ENCODE measurements around the gene ANKRD65.
A peak's percentile ranks its signal among the peaks of the same experiment; 100 is the strongest.

ANKRD65 gene

DNA sequence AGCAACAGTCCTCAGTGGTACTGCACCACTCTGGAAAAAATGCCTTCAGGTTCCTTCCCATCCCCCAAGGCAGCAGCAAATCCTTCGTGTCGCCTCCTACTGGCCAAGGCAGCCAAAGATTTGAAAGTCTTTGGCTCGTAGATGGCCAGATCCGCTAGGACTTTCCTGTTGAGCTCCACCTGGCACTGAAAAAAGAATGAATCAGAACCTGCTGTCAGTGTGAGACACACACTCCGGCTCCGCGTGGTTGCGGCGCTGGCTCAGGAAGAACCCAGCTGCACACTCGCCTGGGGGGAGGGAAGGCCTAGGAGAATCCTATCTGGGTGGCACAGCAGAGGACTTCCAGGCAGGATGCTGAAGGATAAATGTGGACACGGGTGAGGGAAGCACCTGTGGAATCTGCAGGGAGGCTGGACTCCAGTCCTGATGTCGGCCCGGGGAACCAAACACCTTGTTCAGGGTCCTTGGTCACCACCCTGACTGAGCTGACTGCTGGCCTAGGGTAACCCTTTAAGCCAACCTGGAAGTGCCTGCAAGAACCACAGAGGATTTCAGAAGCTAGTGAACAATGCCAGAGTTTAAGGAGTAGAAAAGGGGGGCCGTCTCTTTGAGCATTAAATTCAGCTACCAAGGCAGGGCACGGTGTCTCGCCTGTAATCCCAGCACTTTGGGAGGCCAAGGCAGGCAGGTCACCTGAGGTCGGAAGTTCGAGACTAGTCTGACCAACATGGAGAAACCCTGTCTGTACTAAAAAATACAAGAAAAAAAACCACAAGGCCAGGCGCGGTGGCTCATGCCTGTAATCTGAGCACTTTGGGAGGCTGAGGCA, 18.8 kb downstream of the ANKRD65 start:
- WGBS (ENCODE audit: insufficient coverage) = 89% methylated on average over 15 of the region's 20 CpGs
- Histone ChIP-seq H3K36me3 (ENCODE audit: control insufficient read depth in 4 of 4, insufficient read depth in 4 of 4, low read length in 3 of 4) (peaks cover 5 to 61% (median 37%) of the 10 kb centered on the region in 4 experiments), H3K27ac (ENCODE audit: insufficient read depth in 1 of 2, low read depth in 1 of 2, low read length in 2 of 2, poor library complexity in 1 of 2, severe bottlenecking in 2 of 2) (no peak overlapping the region), H3K27me3 (replicated peaks in 2 of 5; ENCODE audit: control insufficient read depth in 4 of 5, insufficient read depth in 5 of 5, low read length in 4 of 5) (no peaks in the 10 kb centered on the region), H3K4me3 (ENCODE audit: control insufficient read depth in 1 of 7, extremely low read depth in 1 of 7, insufficient read depth in 4 of 7, low read depth in 2 of 7, low read length in 6 of 7) (no peak overlapping the region), H3K9me3 (ENCODE audit: control extremely low read depth in 1 of 5, control insufficient read depth in 4 of 5, insufficient read depth in 2 of 5, low read depth in 1 of 5, low read length in 4 of 5) (no peaks in the 10 kb centered on the region), H3K4me1 (ENCODE audit: control extremely low read depth in 1 of 4, control insufficient read depth in 4 of 4, insufficient read depth in 4 of 4, low read length in 3 of 4) (peaks cover 0 to 44% (median 39%) of the 10 kb centered on the region in 4 experiments)
- ChIA-PET CTCF (interaction anchor here (0.8 to 1.9 kb wide), 9 partner anchors 10 to 102 kb away, joined by 3 to 8 read pairs (median 4); no protein-coding TSS in a partner anchor), POLR2A (interaction anchor here (0.6 to 0.9 kb wide), 2 partner anchors 20 to 50 kb away, joined by 3 to 4 read pairs; no protein-coding TSS in a partner anchor)
- DNase-seq = peak; percentile 48 to 74 (median 67)

DNA sequence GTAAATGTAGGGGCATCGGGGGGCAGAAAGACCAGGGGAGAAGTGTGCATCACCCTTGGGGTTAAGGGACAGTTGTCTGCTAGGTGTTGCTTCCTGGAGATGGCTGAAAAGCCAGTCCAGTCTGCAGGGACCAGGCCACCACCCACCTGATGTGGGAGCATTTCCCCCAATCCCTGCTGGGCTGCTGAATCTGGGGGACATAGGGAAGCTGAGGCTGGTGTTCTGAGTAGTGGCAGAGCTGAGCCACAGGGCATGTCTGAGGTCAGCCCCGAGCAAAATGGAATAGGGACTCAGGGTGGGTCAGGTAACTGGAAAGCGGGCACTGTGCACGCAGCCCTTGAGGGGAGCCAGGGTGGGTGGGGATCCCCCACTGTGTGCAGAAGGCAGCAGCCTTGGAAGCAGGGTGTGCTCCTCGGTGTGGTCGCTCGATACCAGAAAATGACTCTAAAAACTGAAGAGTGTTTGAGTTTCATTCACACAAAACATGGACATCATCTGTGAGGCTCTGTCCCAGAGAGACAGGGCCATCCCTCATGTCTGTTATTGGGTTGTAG, 19.5 kb downstream of the ANKRD65 start:
- Histone ChIP-seq H3K4me3 (ENCODE audit: control insufficient read depth in 1 of 7, extremely low read depth in 1 of 7, insufficient read depth in 4 of 7, low read depth in 2 of 7, low read length in 6 of 7) (no peak overlapping the region), H3K27me3 (replicated peaks in 2 of 5; ENCODE audit: control insufficient read depth in 4 of 5, insufficient read depth in 5 of 5, low read length in 4 of 5) (no peaks in the 10 kb centered on the region), H3K9me3 (ENCODE audit: control extremely low read depth in 1 of 5, control insufficient read depth in 4 of 5, insufficient read depth in 2 of 5, low read depth in 1 of 5, low read length in 4 of 5) (no peaks in the 10 kb centered on the region), H3K4me1 (ENCODE audit: control extremely low read depth in 1 of 4, control insufficient read depth in 4 of 4, insufficient read depth in 4 of 4, low read length in 3 of 4) (peaks cover 0 to 44% (median 39%) of the 10 kb centered on the region in 4 experiments), H3K36me3 (ENCODE audit: control insufficient read depth in 4 of 4, insufficient read depth in 4 of 4, low read length in 3 of 4) (peaks cover 5 to 66% (median 41%) of the 10 kb centered on the region in 4 experiments), H3K27ac (ENCODE audit: insufficient read depth in 1 of 2, low read depth in 1 of 2, low read length in 2 of 2, poor library complexity in 1 of 2, severe bottlenecking in 2 of 2) (no peak overlapping the region)
- ChIA-PET POLR2A (no interaction called here), CTCF (interaction anchor here (0.8 to 1.9 kb wide), 6 partner anchors 9 to 40 kb away, joined by 3 to 8 read pairs (median 6); no protein-coding TSS in a partner anchor)
- WGBS (ENCODE audit: insufficient coverage) = 96% methylated on average over 7 of the region's 7 CpGs
- no peak for DNase-seq

- no peaks in the 10 kb centered on the region for H3K9me3 ChIP-seq (ENCODE audit: control extremely low read depth in 1 of 5, control insufficient read depth in 4 of 5, insufficient read depth in 2 of 5, low read depth in 1 of 5, low read length in 4 of 5)
- WGBS (ENCODE audit: insufficient coverage) = 96% methylated on average over 20 of the region's 22 CpGs
- no peak for DNase-seq
- peaks cover 0 to 37% (median 32%) of the 10 kb centered on the region in 4 experiments for H3K4me1 ChIP-seq (ENCODE audit: control extremely low read depth in 1 of 4, control insufficient read depth in 4 of 4, insufficient read depth in 4 of 4, low read length in 3 of 4)
- peak overlapping the region; percentile 78 to 91 for H3K27ac ChIP-seq (ENCODE audit: insufficient read depth in 1 of 2, low read depth in 1 of 2, low read length in 2 of 2, poor library complexity in 1 of 2, severe bottlenecking in 2 of 2)
- ChIA-PET CTCF (interaction anchor here (1.1 to 2.4 kb wide), 6 partner anchors 13 to 104 kb away, joined by 3 to 12 read pairs (median 6); partner anchors contain the start of gene AURKAIP1), POLR2A (interaction anchor here (2.4 kb wide), 1 partner anchor 25 kb away, joined by 10 read pairs; the partner anchor contains the start of gene AURKAIP1)
- no peaks in the 10 kb centered on the region for H3K27me3 ChIP-seq (replicated peaks in 2 of 5; ENCODE audit: control insufficient read depth in 4 of 5, insufficient read depth in 5 of 5, low read length in 4 of 5)
- peaks cover 5 to 64% (median 41%) of the 10 kb centered on the region in 4 experiments for H3K36me3 ChIP-seq (ENCODE audit: control insufficient read depth in 4 of 4, insufficient read depth in 4 of 4, low read length in 3 of 4)
- peak overlapping the region in 6 of 7 experiments; percentile 56 to 97 (median 94) for H3K4me3 ChIP-seq (ENCODE audit: control insufficient read depth in 1 of 7, extremely low read depth in 1 of 7, insufficient read depth in 4 of 7, low read depth in 2 of 7, low read length in 6 of 7)
These were observed 20.3 kb downstream of the ANKRD65 start for GRCh38 chr1:1400576-1401456.

DNA sequence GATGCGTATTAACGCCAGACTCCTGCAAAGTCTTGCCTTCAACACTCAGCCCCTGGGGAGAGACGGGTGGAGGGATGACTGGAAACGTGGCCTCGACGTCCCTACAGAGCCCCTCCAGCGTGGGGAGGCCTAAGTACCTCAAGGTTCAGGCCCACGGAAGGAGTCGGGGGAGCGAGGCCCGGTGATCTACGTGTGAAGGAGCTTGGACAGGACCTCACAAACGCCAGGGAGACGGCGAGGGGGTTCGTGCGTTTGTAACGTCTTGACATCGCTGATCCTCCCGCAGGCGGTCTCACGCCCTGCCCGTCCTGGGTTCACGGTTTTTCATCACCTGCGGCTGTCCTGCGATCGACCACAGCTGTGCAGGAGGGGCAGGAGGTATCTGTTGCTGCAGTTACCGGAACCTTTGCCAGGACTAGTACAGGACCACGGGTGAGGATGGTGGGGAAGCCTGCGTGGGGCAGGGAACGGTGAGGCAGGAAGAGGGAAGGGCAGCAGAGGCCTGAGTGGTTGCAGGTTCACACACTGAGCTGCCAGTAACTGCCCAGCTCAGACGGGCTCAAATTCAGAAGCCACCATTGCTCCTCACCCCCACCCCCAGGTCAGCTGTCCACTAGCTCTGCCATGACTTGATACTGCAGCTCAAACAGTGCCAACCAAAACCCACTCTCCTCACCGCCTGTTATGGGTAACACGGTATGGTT, 21.1 kb downstream of the ANKRD65 start:
- H3K9me3 ChIP-seq (ENCODE audit: control extremely low read depth in 1 of 5, control insufficient read depth in 4 of 5, insufficient read depth in 2 of 5, low read depth in 1 of 5, low read length in 4 of 5) = no peaks in the 10 kb centered on the region
- CTCF ChIA-PET = interaction anchor here (1.1 to 3.1 kb wide), 9 partner anchors 8 to 105 kb away, joined by 3 to 12 read pairs (median 8); partner anchors contain the start of genes AURKAIP1 and MRPL20
- peaks cover 5 to 64% (median 43%) of the 10 kb centered on the region in 4 experiments for H3K36me3 ChIP-seq (ENCODE audit: control insufficient read depth in 4 of 4, insufficient read depth in 4 of 4, low read length in 3 of 4)
- H3K4me3 ChIP-seq (ENCODE audit: control insufficient read depth in 1 of 7, extremely low read depth in 1 of 7, insufficient read depth in 4 of 7, low read depth in 2 of 7, low read length in 6 of 7) = peak overlapping the region; percentile 56 to 97 (median 92)
- WGBS (ENCODE audit: insufficient coverage) = 6% methylated on average over 30 of the region's 34 CpGs
- no peaks in the 10 kb centered on the region for H3K27me3 ChIP-seq (replicated peaks in 2 of 5; ENCODE audit: control insufficient read depth in 4 of 5, insufficient read depth in 5 of 5, low read length in 4 of 5)
- no peak for DNase-seq
- H3K27ac ChIP-seq (ENCODE audit: insufficient read depth in 1 of 2, low read depth in 1 of 2, low read length in 2 of 2, poor library complexity in 1 of 2, severe bottlenecking in 2 of 2) = peak overlapping the region; percentile 78 to 91
- H3K4me1 ChIP-seq (ENCODE audit: control extremely low read depth in 1 of 4, control insufficient read depth in 4 of 4, insufficient read depth in 4 of 4, low read length in 3 of 4) = peaks cover 0 to 33% (median 30%) of the 10 kb centered on the region in 4 experiments
- POLR2A ChIA-PET = interaction anchor here (2.4 kb wide), 1 partner anchor 24 kb away, joined by 10 read pairs; the partner anchor contains the start of gene AURKAIP1

- Histone ChIP-seq H3K27me3 (replicated peaks in 2 of 5; ENCODE audit: control insufficient read depth in 4 of 5, insufficient read depth in 5 of 5, low read length in 4 of 5) (no peaks in the 10 kb centered on the region), H3K27ac (ENCODE audit: insufficient read depth in 1 of 2, low read depth in 1 of 2, low read length in 2 of 2, poor library complexity in 1 of 2, severe bottlenecking in 2 of 2) (peak within 1 kb of the TSS; percentile 79 to 91), H3K9me3 (ENCODE audit: control extremely low read depth in 1 of 5, control insufficient read depth in 4 of 5, insufficient read depth in 2 of 5, low read depth in 1 of 5, low read length in 4 of 5) (no peaks in the 10 kb centered on the region), H3K36me3 (ENCODE audit: control insufficient read depth in 4 of 4, insufficient read depth in 4 of 4, low read length in 3 of 4) (peaks cover 5 to 62% (median 42%) of the 10 kb centered on the region in 4 experiments), H3K4me3 (ENCODE audit: control insufficient read depth in 1 of 7, extremely low read depth in 1 of 7, insufficient read depth in 4 of 7, low read depth in 2 of 7, low read length in 6 of 7) (peak within 1 kb of the TSS; percentile 86 to 97 (median 92)), H3K4me1 (ENCODE audit: control extremely low read depth in 1 of 4, control insufficient read depth in 4 of 4, insufficient read depth in 4 of 4, low read length in 3 of 4) (peaks cover 0 to 33% (median 30%) of the 10 kb centered on the region in 4 experiments)
- POLR2A ChIA-PET = interaction anchor here (0.8 to 2.4 kb wide), 3 partner anchors 9 to 35 kb away, joined by 3 to 10 read pairs (median 4); partner anchors contain the start of gene AURKAIP1
- CTCF ChIA-PET = interaction anchor here (0.8 to 3.1 kb wide), 10 partner anchors 8 to 106 kb away, joined by 3 to 12 read pairs (median 6); partner anchors contain the start of genes AURKAIP1 and MRPL20
- peak; percentile 99 for DNase-seq
- WGBS (ENCODE audit: insufficient coverage) = under 1% methylated on average over 61 of the region's 86 CpGs
These were observed 21.7 kb downstream of the ANKRD65 start, which contains the start of gene CCNL2 for GRCh38 chr1:1399187-1399871. CCNL2 (minus strand) TSS chr1:1399335; CDS start chr1:1399306, 29 bp downstream.
